GM12891 (cell line): Measurements from ENCODE around the gene PCDHGA9.

Source experiments
- PAX5 ChIP-seq: IDR thresholded peaks from 2 replicates; pipeline ENCODE4 v1.6.1; 2011; ENCODE audit warnings: low read length, moderate library complexity, mild to moderate bottlenecking; ENCODE audit not compliant: insufficient read depth, severe bottlenecking
- POLR2A ChIP-seq: IDR thresholded peaks from 2 replicates; pipeline ENCODE4 v1.6.1; 2011; ENCODE audit warnings: low read depth, low read length, control low read depth
- POLR2AphosphoS5 ChIP-seq: IDR thresholded peaks from 2 replicates; pipeline ENCODE4 v1.6.1; 2011; ENCODE audit warnings: low read depth, low read length, control low read depth
- POU2F2 ChIP-seq: IDR thresholded peaks from 2 replicates; pipeline ENCODE4 v1.6.1; 2011; ENCODE audit warnings: low read depth, mild to moderate bottlenecking, control low read depth, low read length, moderate library complexity
- SPI1 ChIP-seq: IDR thresholded peaks from 2 replicates; pipeline ENCODE4 v1.6.1; 2011; ENCODE audit warnings: low read depth, low read length, control low read depth
- TAF1 ChIP-seq: IDR thresholded peaks from 2 replicates; pipeline ENCODE4 v1.6.1; 2011; ENCODE audit warnings: low read depth, low read length, control low read depth

DNA sequence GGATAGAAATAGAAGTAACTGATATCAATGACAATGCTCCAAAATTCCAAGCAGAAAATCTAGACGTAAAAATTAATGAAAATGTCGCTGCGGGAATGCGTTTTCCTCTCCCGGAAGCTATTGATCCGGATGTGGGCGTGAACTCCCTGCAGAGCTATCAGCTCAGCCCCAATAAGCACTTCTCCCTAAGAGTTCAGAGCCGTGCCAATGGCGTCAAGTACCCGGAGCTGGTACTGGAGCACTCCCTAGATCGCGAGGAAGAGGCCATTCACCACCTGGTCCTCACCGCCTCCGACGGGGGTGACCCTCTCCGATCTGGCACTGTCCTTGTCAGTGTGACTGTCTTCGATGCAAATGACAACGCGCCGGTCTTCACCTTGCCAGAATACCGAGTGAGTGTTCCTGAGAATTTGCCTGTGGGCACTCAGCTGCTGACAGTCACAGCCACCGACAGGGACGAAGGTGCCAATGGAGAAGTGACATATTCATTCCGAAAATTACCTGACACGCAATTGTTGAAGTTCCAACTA lies 11.0 kb downstream of the PCDHGA9 start:
- TF ChIP-seq POLR2A (no peak), TAF1 (no peak), POLR2AphosphoS5 (no peak), SPI1 (no peak), POU2F2 (no peak), PAX5 (no peak)
